Activated CD4-positive, CD25-positive, alpha-beta regulatory T cell treated with anti-CD3 and anti-CD28 coated beads, Interleukin-2, amount 50 U/mL, for 16 hours (primary cell): Measurements from ENCODE around the gene B4GALNT4.
"Not testable (repeated sequence)": the region's sequence is repeated elsewhere in the genome, so short reads cannot be mapped to it uniquely, and the experiment has no call there.

Source experiments
- DNase-seq: peaks from one replicate; pipeline ENCODE4 v3.0.0-alpha.2; 2020; ENCODE audit warnings: low read depth, low spot score

Gene B4GALNT4

GRCh38 chr11:375065-376025, 6.0 kb downstream of the B4GALNT4 start:
- no peak for DNase-seq

- DNase-seq: no peak
These were observed 7.4 kb downstream of the B4GALNT4 start for GRCh38 chr11:376531-377173.

GRCh38 chr11:377174-377865, 8.0 kb downstream of the B4GALNT4 start:
- DNase-seq: no peak

- no peak for DNase-seq
These were observed 8.7 kb downstream of the B4GALNT4 start for GRCh38 chr11:377883-378500.

- no peak for DNase-seq
These were observed 10.2 kb downstream of the B4GALNT4 start for GRCh38 chr11:379205-380094.

GRCh38 chr11:380095-380480, 10.8 kb downstream of the B4GALNT4 start:
- no peak for DNase-seq

- no peak for DNase-seq
These were observed 11.2 kb downstream of the B4GALNT4 start for GRCh38 chr11:380491-380890.

GRCh38 chr11:380996-381395, 11.7 kb downstream of the B4GALNT4 start:
- no peak for DNase-seq

GRCh38 chr11:381501-382072, 12.3 kb downstream of the B4GALNT4 start:
- no peak for DNase-seq

GRCh38 chr11:382081-382629, 12.9 kb downstream of the B4GALNT4 start:
- DNase-seq: no peak

- DNase-seq: no peak
These were observed 14.1 kb downstream of the B4GALNT4 start for GRCh38 chr11:383431-383830.

- DNase-seq: no peak
These were observed 15.2 kb downstream of the B4GALNT4 start for GRCh38 chr11:384511-384910.

GRCh38 chr11:385594-386351, 16.5 kb downstream of the B4GALNT4 start:
- DNase-seq: no peak

- DNase-seq: no peak
These were observed 17.2 kb downstream of the B4GALNT4 start for GRCh38 chr11:386483-386882.

GRCh38 chr11:387193-387793, 18.0 kb downstream of the B4GALNT4 start:
- no peak for DNase-seq

- DNase-seq: not testable (repeated sequence)
These were observed 20.1 kb downstream of the B4GALNT4 start for GRCh38 chr11:389369-389768.

- no peak for DNase-seq
These were observed 20.9 kb downstream of the B4GALNT4 start for GRCh38 chr11:390175-390574.

- no peak for DNase-seq
These were observed 22.1 kb downstream of the B4GALNT4 start for GRCh38 chr11:391117-392017.
